BJ (cell line): ENCODE data around the gene ZIC4. TPM values are rescaled to one million over a fixed set of nuclear protein-coding genes. Genes with fewer than 3 reads are reported as not detected.

Source experiments
- CTCF ChIA-PET: fragments of 350-600 bp; formaldehyde crosslinking; extraction: SDS; loops from one replicate; lab custom pipeline; 2021; ENCODE audit warnings: antibody characterized with exemption, inconsistent platforms; lab: Yijun Ruan, JAX
- POLR2A ChIA-PET: fragments of 300-600 bp; sonication (Branson Sonifier 250); formaldehyde crosslinking; extraction: SDS; loops from one replicate; lab custom pipeline; 2021; ENCODE audit warnings: antibody characterized with exemption; lab: Charles Lee
- DNase-seq: peaks from one replicate; pipeline ENCODE4 v3.0.0-alpha.2; 2011; ENCODE audit warnings: low read depth
- H3K27me3 ChIP-seq: 2 replicates; pipeline ENCODE4 v1.6.0; 2011; ENCODE audit warnings: low read length; ENCODE audit not compliant: control insufficient read depth, insufficient read depth
- H3K36me3 ChIP-seq: 2 replicates; pipeline ENCODE4 v1.5.1; 2011; ENCODE audit warnings: low read length; ENCODE audit not compliant: control insufficient read depth, insufficient read depth
- H3K4me3 ChIP-seq: 2 replicates; pipeline ENCODE4 v1.5.1; 2011; ENCODE audit warnings: low read depth, mild to moderate bottlenecking, control low read depth, low read length
- polyA plus RNA-seq: library from polyadenylated mRNA; depleted of rRNA; stranded (reverse); fragments of >200 nt; gene quantifications from 2 replicates; pipeline ENCODE4 v1.2.3, GENCODE V29; 2011
- TF ChIP-seq, protein P1 (sequence below): IDR thresholded peaks from 2 replicates; pipeline ENCODE4 v1.5.1; 2011; ENCODE audit warnings: low read depth, mild to moderate bottlenecking, control low read depth, inconsistent platforms, low read length, moderate library complexity; ENCODE audit not compliant: insufficient read depth

Gene ZIC4
- polyA plus RNA-seq, 1 experiment = 3.2 TPM

DNA sequence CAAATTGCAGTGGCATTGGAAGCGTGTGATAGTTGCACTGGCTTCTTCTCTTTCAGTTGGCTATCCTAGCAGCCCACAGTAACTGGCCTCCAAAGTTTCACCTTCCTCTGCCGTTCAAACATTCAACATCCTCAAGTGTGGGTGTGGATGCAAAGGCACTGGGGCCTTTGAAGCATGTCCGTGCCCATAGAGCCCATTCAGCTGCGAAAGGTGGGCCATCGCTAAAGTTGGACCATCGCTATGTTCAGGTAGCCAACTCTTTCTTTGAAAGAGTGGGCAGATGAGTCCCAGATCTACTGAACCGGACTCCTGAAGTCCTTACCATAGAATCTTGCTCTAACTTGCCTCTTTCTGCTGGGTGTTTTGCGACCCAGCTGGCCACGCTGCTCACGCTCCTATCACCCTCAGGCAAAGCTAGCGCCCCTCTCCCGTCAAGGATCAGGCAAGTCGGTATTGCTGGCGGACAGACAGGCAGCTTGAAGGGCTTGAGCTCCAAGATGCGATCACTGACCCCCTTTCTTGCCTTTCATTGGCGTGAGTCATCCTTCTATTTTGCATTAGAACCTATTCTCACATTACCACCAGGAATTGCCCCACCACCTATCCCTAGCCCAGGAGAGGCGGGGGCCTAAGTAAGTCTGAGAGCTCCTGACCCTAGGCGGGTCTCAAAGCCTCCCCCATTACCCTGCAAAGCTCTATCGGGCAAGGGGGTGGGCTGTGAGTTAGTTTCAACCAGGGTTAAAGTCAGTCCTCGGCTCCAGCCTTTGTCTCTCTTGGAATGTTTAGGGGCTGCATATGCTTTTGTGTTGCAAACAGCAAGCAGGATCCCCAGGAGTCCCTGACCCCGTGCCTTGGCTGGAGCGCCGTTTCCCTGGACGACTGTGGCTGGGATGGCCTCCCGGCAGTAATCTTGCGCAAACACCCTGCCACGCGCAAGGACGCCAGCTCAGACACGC lies 28.7 kb downstream of the ZIC4 start:
- TF ChIP-seq, protein P1, sequence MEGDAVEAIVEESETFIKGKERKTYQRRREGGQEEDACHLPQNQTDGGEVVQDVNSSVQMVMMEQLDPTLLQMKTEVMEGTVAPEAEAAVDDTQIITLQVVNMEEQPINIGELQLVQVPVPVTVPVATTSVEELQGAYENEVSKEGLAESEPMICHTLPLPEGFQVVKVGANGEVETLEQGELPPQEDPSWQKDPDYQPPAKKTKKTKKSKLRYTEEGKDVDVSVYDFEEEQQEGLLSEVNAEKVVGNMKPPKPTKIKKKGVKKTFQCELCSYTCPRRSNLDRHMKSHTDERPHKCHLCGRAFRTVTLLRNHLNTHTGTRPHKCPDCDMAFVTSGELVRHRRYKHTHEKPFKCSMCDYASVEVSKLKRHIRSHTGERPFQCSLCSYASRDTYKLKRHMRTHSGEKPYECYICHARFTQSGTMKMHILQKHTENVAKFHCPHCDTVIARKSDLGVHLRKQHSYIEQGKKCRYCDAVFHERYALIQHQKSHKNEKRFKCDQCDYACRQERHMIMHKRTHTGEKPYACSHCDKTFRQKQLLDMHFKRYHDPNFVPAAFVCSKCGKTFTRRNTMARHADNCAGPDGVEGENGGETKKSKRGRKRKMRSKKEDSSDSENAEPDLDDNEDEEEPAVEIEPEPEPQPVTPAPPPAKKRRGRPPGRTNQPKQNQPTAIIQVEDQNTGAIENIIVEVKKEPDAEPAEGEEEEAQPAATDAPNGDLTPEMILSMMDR = no peak
- H3K4me3 ChIP-seq = no peak overlapping the region
- H3K27me3 ChIP-seq = peaks cover 44% of the 10 kb centered on the region
- H3K36me3 ChIP-seq = no peaks in the 10 kb centered on the region
- no peak for DNase-seq
- ChIA-PET CTCF (interaction anchor here (0.9 kb wide), 1 partner anchor 99 kb away, joined by 3 read pairs; no protein-coding TSS in a partner anchor), POLR2A (no interaction called here)

DNA sequence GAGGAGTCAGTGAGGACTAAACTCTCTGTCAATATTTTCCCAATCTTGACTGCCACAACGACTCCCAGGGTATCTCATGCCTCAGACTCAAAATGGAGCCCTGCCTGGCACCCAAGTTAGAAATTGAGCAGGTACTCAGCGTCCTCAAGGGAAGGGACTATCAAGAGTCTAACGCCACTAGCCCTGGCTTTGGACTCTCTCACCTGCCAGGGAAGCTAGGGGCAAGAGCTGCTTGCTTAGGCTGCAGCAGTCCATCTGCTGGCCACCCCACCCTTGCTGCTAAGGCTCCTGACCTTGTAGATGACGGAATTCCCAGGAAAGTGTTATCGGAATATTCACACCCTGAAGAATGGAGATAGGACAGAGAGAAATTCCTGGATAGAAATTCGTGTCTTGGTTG lies 33.0 kb downstream of the ZIC4 start:
- Histone ChIP-seq H3K4me3 (no peak overlapping the region), H3K27me3 (peaks cover 62% of the 10 kb centered on the region), H3K36me3 (no peaks in the 10 kb centered on the region)
- ChIA-PET CTCF (interaction anchor here (1.5 kb wide), 1 partner anchor 12 kb away, joined by 3 read pairs; no protein-coding TSS in a partner anchor), POLR2A (no interaction called here)
- TF ChIP-seq, protein P1 = no peak
- no peak for DNase-seq

DNA sequence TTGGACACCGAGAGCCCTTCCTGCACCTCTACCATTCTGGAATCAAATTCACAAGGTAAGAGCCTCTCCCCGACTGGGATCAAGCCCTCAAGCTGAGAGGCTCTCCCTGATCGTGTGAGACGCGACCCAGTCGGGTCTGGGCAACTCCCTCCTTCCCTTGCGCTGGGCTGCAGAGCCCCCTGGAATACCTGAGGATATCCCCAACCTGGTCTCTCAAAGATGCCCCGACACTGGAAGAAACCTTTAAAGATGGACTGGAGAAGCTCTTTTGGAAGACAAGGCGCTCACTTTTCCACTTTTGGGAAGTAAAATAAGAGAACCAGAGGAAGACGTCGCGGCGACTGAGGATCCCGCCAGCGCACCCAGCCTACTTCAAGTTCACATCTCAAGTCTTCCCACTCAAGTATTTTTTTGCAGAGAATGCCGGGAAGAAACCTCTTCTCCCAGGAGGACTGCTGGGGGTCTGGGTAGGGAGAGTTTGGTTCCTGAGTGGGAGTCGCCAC lies 33.8 kb downstream of the ZIC4 start:
- no peak for DNase-seq
- H3K27me3 ChIP-seq = peaks cover 60% of the 10 kb centered on the region
- TF ChIP-seq, protein P1 = no peak
- no peaks in the 10 kb centered on the region for H3K36me3 ChIP-seq
- ChIA-PET POLR2A (interaction anchor here (0.6 kb wide), 1 partner anchor 36 kb away, joined by 3 read pairs; no protein-coding TSS in a partner anchor), CTCF (no interaction called here)
- H3K4me3 ChIP-seq = no peak overlapping the region

DNA sequence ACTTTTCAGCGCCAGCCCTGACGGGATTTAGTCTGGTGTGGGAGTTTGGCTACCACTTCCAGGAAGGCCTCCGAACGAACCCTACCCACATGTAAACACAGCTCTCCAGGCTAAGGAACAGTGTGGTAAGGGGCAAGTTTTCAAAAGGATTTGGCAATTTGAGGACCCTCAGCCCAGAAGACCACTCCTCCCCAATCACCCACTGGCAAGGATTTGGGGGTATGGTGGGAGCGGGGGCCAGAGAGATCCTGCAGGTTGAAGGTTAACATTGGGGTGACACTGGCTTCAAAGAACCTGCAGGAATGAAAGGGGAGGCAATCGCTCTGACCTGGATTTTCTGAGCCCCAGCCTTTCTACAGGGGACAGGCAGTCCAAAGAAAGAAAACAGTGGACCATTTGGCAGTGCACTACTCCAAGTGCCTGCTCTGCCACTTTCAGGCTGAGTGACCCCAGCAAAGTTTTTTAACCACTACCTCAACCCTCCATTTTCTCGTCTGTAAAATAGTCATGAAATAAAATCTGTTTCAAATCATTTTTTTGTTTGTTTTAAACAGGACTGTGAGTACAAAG lies 34.5 kb downstream of the ZIC4 start:
- DNase-seq = no peak
- H3K4me3 ChIP-seq = no peak overlapping the region
- CTCF ChIA-PET = no interaction called here
- POLR2A ChIA-PET = no interaction called here
- no peaks in the 10 kb centered on the region for H3K36me3 ChIP-seq
- H3K27me3 ChIP-seq = peaks cover 58% of the 10 kb centered on the region
- TF ChIP-seq, protein P1 = no peak

DNA sequence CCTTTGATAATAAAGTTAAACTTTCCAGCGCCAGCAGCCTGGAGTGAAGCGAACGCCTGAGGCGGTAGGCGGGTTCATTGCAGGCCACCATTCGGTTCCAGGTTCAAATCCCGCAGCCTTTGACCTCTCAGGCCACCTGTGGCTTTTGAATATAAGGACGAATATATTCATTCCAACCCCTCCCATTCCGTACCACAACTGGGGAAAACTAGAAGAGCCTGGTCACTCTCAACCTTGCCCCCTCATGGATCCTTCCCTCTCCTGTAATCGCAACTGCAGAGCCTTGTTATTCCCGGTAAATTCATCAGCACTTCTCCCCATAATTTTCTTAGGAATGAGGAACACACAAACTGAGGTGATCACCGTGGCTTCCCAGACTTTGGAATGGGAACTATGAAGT lies 35.2 kb downstream of the ZIC4 start:
- DNase-seq = no peak
- ChIA-PET CTCF (interaction anchor here (3.3 kb wide), 1 partner anchor 14 kb away, joined by 10 read pairs; no protein-coding TSS in a partner anchor), POLR2A (interaction anchor here (0.6 kb wide), 1 partner anchor 29 kb away, joined by 6 read pairs; no protein-coding TSS in a partner anchor)
- Histone ChIP-seq H3K4me3 (no peak overlapping the region), H3K27me3 (peaks cover 58% of the 10 kb centered on the region), H3K36me3 (no peaks in the 10 kb centered on the region)
- TF ChIP-seq, protein P1 = no peak
